ENCODE measurements around the gene CIDEB.

CIDEB gene

DNA sequence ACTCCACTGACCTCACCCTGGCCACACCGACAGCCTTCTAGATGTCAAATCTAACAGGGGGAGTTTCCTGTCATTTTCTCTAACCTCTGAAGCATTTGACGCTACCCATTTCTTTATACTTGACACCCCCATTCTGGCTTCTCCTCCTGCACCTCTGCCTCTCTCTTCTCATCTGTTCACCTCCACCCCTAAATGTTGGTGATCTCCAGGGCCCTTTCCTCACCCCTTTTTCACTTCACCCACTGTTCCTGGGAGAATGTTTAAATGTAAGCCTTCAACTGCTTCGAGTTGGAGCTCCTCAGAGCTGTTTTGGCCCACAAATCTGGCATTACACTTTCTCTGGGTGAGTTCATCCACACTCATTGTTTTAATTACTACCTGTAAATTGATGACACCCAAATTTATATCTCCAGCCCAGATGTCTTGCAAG lies 35.9 kb downstream of the CIDEB start:
- Mint-ChIP-seq H3K4me3 (peak overlapping the region; percentile 83 to 93), H3K9me3 (no peaks in the 10 kb centered on the region), H3K4me1 (ENCODE audit: low read depth in 2 of 2) (peaks cover 22 to 33% of the 10 kb centered on the region in 2 donors), H3K27ac (peak overlapping the region; percentile 80 to 94), H3K36me3 (ENCODE audit: insufficient read depth) (peaks cover 26% of the 10 kb centered on the region), H3K27me3 (no peaks in the 10 kb centered on the region)
- ATAC-seq (replicated peaks) (no peak), DNase-seq (no peak)

DNA sequence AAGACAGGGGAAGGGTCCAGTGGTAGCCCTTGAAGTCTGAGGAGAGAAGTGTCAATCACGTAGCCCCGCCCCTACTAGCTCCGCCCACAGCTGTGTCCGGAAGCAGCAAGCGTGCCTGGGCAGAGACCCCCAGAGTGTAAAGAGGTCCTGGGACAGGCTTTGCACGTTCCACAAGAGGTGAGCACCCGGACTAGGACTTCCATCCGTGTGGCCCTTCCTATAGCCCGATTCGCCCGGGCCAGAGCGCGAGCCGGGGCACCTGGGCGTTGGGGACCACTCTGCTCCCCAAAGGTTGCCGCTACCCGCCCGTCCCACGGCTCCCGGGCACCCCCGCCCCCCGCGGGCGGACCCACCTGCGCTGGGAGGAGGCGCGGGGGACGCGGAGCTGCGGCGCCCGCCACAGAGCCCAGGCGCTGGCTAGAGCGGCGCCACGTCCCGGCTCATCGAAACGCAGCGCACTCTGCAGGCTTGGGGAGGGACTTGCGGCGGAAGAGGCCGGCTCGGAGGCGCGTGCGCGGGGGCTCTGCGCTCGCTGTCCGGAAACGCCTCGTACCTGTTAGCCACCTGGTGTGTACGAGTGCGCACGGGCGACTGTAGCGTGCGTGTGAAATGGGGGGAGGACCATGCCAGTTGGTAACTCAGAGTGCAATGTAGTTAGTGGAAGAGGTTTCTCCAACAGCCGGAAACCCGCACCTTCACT lies 36.5 kb downstream of the CIDEB start, which contains the start of gene RABGGTA:
RABGGTA (minus strand) TSS at position 464 of the 700 bp plus-strand sequence. CDS start 482 bp downstream, outside the sequence.
- H3K27ac Mint-ChIP-seq: peak within 1 kb of the TSS; percentile 80 to 94
- H3K36me3 Mint-ChIP-seq (ENCODE audit: insufficient read depth): peaks cover 31% of the 10 kb centered on the region
- peaks cover 24 to 34% of the 10 kb centered on the region in 2 donors for H3K4me1 Mint-ChIP-seq (ENCODE audit: low read depth in 2 of 2)

DNA sequence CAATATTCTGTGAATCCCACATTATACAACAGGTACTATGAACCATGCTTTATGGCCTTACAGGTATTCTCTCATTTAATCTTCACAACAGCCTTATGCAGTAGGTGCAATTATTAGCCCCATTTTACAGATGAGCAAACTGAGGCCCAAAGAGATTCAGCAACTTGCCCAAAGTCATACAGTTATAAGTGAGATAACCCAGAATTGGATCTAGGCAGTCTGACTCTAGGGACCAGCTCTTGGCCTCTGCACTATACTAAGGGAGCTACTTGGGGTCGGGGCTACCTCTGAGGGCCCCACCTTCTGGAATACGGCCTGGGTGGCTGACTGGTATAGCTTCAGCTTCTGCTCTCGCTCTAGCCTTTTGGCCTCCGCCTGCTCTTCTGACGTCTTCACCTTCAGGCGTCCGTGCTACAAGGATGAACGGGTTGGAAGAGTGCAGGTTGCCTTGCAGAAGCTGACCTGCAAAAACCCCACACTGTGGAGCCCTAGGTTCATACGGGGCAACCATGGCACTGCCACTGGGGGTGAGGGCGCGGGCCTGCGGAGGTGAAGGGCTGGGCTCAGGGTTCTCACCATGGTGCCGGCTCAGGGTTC lies 37.1 kb downstream of the CIDEB start:
- DNase-seq: no peak
- Mint-ChIP-seq H3K4me3 (peak overlapping the region; percentile 83 to 93), H3K9me3 (no peaks in the 10 kb centered on the region), H3K4me1 (ENCODE audit: low read depth in 2 of 2) (peaks cover 24 to 34% of the 10 kb centered on the region in 2 donors), H3K27ac (peak overlapping the region; percentile 80 to 94), H3K27me3 (no peaks in the 10 kb centered on the region), H3K36me3 (ENCODE audit: insufficient read depth) (peaks cover 34% of the 10 kb centered on the region)
- ATAC-seq (replicated peaks): peak; percentile 2

More for the DNA sequence above, 36.5 kb downstream of the CIDEB start, which contains the start of gene RABGGTA:
- H3K4me3 Mint-ChIP-seq: peak within 1 kb of the TSS; percentile 83 to 93
- peak; percentile 87 for ATAC-seq (replicated peaks)
- DNase-seq: peak; percentile 91 to 92 (median 92)
- H3K27me3 Mint-ChIP-seq: no peaks in the 10 kb centered on the region
- H3K9me3 Mint-ChIP-seq: no peaks in the 10 kb centered on the region

DNA sequence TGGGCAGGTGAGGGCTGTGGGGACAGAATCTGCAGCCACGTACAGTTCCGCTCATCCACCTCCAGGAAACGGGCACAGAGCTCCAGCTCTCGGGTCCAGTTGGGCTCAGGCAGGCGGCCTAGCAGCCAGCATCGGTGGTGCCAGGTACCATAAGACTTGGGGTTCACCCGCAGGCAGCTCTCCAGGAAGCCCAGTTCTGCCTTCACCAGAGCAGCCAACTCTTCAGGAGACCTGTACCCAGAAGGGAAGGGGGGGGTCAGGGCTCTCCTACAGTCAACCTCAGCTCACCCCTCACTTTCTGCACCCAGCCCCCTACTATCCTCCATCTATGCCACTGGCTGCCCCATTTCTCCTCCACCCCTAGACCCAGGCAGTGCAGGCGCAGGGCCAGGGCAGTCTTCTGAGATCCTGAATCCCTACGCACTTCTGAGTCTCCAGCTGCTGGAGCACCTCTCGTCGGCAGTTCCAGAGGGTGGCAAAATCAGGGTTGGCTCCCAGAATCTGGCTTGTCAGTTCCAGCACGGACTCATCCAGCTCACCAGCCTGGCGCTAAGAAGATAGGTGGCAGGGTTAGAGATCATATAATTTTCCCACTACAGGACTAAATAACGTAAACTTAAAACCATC lies 37.8 kb downstream of the CIDEB start:
- H3K4me3 Mint-ChIP-seq: peak overlapping the region; percentile 83 to 93
- no peaks in the 10 kb centered on the region for H3K9me3 Mint-ChIP-seq
- H3K4me1 Mint-ChIP-seq (ENCODE audit: low read depth in 2 of 2): peaks cover 24 to 34% of the 10 kb centered on the region in 2 donors
- ATAC-seq (replicated peaks): no peak
- no peaks in the 10 kb centered on the region for H3K27me3 Mint-ChIP-seq
- peak overlapping the region in 1 of 2 donors; percentile 94 for H3K27ac Mint-ChIP-seq
- peaks cover 34% of the 10 kb centered on the region for H3K36me3 Mint-ChIP-seq (ENCODE audit: insufficient read depth)
- DNase-seq: no peak

DNA sequence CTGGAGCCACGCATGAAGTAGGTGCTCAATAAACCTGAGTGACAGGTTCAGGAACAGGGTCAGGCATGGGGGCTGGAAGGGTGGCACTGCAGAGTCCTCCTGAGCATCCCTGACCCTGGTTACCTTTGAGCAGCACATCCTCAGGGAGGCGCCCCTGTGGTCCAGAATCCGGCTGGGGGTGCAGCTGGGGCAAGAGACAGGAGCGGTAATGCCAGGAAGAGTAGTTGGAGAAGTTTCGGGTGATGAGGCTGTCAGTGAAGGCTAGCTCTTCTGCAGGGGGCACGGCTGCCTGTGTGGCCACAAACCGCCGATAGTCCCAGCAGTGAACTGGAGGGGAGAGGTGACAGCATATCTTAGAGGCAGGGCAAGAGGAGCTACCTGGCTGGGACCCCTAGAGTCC lies 38.4 kb downstream of the CIDEB start:
- peaks cover 24 to 34% of the 10 kb centered on the region in 2 donors for H3K4me1 Mint-ChIP-seq (ENCODE audit: low read depth in 2 of 2)
- no peaks in the 10 kb centered on the region for H3K9me3 Mint-ChIP-seq
- H3K36me3 Mint-ChIP-seq (ENCODE audit: insufficient read depth): peaks cover 36% of the 10 kb centered on the region
- ATAC-seq (replicated peaks): no peak
- DNase-seq: no peak
- H3K27ac Mint-ChIP-seq: no peak overlapping the region
- peak overlapping the region in 1 of 2 donors; percentile 18 for H3K4me3 Mint-ChIP-seq
- no peaks in the 10 kb centered on the region for H3K27me3 Mint-ChIP-seq

DNA sequence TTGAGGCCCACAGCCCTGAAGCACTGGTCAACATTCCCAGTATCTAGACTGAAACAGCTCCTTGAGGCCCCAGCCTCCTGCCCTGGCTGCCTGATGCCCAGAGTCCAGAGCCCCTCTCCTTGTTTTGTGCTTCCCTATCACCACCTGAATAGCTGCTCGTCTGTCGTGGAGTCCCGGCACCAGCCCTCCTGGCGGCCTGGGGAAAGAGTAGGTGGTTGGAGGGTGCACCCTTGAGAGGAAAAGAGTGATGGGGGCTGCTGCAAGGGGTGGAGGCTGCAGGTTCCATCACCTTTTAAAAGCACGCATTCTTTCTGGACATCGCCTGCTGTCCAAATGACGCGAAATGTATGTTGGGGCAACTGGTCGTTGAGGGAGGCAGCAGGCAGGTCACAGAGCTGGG lies 39.6 kb downstream of the CIDEB start:
- ATAC-seq (replicated peaks) (no peak), DNase-seq (no peak)
- Mint-ChIP-seq H3K36me3 (ENCODE audit: insufficient read depth) (peaks cover 36% of the 10 kb centered on the region), H3K27me3 (no peaks in the 10 kb centered on the region), H3K27ac (no peak overlapping the region), H3K4me3 (no peak overlapping the region), H3K4me1 (ENCODE audit: low read depth in 2 of 2) (peaks cover 24 to 34% of the 10 kb centered on the region in 2 donors), H3K9me3 (no peaks in the 10 kb centered on the region)

DNA sequence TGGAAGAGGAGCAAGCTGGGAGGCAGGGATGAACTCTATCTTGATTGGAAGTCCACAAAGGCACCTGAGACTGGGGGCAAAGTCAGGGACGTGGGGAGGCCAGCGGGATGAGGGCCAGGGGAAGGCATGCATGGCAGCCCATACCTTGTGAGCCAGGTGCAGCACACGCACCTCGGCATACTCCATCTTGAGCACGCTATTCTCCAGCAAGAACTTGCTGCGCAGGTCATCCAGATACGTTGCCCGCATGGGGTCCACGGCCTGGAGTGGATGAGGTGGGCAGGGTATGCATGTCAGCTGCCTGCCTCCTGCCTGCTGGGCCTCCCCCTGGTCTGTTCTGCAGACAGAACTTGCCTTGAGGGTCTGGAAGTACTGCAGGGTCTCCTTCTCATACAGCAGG lies 40.3 kb downstream of the CIDEB start:
- Mint-ChIP-seq H3K27me3 (no peaks in the 10 kb centered on the region), H3K36me3 (ENCODE audit: insufficient read depth) (peaks cover 38% of the 10 kb centered on the region), H3K4me3 (no peak overlapping the region), H3K27ac (peak overlapping the region in 1 of 2 donors; percentile 16), H3K4me1 (ENCODE audit: low read depth in 2 of 2) (peaks cover 23 to 30% of the 10 kb centered on the region in 2 donors), H3K9me3 (no peaks in the 10 kb centered on the region)
- DNase-seq (no peak), ATAC-seq (replicated peaks) (no peak)

DNA sequence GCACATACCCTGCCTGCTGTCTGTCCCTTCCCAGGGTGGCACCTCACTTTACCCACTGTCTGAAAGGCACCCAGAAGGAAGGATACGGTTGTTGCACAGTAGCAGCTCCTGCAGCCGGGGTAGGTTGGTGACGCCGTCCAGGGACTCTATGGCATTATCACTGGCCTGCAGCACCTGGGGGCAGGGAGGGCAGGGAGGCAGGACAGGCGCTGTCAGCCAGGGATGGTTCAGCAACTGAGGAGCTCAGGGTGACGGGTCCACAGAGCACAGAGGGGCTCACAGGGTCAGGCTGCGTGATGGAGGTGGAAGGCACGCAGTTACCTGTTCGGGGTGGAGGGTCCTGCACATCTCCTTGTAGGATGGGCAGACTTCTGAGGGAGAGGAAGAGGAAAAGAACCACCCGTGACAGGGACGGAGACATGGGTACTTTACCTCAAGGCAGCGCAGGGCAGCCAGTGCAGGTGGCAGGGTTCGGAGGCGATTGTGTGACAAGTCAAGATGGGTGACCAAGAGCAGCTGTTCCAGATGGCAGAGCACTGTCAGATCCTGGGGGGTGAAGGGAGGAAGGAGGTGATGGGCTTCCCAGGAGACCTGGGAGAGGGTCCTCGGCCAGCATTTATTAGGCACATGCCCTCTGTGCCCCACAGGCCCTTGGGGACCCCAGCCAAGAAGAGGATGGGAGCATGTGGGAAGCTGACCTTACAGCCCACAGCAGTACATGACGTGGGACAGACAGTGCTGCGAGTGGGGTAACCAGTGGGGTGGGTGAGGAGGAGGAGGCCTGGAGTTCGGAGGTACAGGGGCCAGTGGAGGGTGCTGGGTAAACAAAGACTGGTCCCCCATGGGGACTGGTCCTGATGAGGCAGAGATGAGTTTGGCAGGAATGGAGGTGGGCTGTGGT lies 41.2 kb downstream of the CIDEB start:
- H3K27me3 Mint-ChIP-seq: no peaks in the 10 kb centered on the region
- H3K4me1 Mint-ChIP-seq (ENCODE audit: low read depth in 2 of 2): peaks cover 16 to 21% of the 10 kb centered on the region in 2 donors
- H3K9me3 Mint-ChIP-seq: no peaks in the 10 kb centered on the region
- peaks cover 39% of the 10 kb centered on the region for H3K36me3 Mint-ChIP-seq (ENCODE audit: insufficient read depth)
- peak overlapping the region; percentile 16 to 63 for H3K27ac Mint-ChIP-seq
- DNase-seq (no peak), ATAC-seq (replicated peaks) (no peak)
- H3K4me3 Mint-ChIP-seq: no peak overlapping the region

DNA sequence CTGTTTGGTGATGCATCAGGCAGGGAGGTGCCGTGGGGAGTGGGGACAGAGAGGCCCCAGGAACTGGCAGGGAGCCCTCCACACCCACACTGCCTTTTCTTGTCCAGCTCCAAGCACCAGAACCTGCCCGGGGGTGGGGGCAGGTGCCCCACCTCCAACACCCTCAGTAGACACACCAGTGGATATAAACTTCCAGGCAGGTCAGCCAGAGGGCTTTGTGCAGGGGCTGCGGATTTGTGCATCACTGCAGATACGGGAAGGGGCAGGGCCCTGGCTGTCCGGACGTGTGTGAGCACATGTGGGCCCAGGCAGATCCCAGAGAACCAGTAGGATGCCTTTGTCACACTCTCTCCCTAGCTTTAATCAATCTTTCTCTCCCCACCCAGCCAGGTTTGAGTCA lies 43.5 kb downstream of the CIDEB start:
- DNase-seq (no peak), ATAC-seq (replicated peaks) (no peak)
- H3K27ac Mint-ChIP-seq: no peak overlapping the region
- peaks cover 28% of the 10 kb centered on the region for H3K36me3 Mint-ChIP-seq (ENCODE audit: insufficient read depth)
- H3K27me3 Mint-ChIP-seq: no peaks in the 10 kb centered on the region
- H3K9me3 Mint-ChIP-seq: no peaks in the 10 kb centered on the region
- no peak overlapping the region for H3K4me3 Mint-ChIP-seq
- peaks cover 7 to 9% of the 10 kb centered on the region in 2 donors for H3K4me1 Mint-ChIP-seq (ENCODE audit: low read depth in 2 of 2)

DNA sequence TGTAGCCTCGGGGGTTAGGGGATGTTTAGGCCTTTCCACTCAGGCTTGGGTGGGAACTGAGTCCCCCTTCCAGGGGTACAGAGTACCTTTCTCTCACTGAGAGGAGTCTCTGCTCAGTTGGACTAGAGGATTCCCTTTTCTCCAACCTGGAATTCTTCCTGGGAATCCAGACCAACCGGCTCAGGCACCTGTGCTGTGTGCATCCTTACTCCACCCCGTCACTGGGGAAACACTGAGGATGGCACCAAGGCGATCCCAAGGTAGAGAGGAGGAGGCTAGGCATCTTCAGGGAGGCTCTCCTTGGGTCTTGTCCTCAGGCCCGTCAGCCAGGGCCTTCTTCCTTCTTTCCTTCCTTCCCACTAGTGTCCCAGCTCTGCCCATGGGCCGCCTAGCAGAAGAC lies 43.9 kb downstream of the CIDEB start:
- Mint-ChIP-seq H3K4me3 (no peak overlapping the region), H3K9me3 (no peaks in the 10 kb centered on the region), H3K27ac (no peak overlapping the region), H3K27me3 (no peaks in the 10 kb centered on the region), H3K4me1 (ENCODE audit: low read depth in 2 of 2) (peaks cover 6 to 8% of the 10 kb centered on the region in 2 donors), H3K36me3 (ENCODE audit: insufficient read depth) (peaks cover 24% of the 10 kb centered on the region)
- DNase-seq (no peak), ATAC-seq (replicated peaks) (no peak)

DNA sequence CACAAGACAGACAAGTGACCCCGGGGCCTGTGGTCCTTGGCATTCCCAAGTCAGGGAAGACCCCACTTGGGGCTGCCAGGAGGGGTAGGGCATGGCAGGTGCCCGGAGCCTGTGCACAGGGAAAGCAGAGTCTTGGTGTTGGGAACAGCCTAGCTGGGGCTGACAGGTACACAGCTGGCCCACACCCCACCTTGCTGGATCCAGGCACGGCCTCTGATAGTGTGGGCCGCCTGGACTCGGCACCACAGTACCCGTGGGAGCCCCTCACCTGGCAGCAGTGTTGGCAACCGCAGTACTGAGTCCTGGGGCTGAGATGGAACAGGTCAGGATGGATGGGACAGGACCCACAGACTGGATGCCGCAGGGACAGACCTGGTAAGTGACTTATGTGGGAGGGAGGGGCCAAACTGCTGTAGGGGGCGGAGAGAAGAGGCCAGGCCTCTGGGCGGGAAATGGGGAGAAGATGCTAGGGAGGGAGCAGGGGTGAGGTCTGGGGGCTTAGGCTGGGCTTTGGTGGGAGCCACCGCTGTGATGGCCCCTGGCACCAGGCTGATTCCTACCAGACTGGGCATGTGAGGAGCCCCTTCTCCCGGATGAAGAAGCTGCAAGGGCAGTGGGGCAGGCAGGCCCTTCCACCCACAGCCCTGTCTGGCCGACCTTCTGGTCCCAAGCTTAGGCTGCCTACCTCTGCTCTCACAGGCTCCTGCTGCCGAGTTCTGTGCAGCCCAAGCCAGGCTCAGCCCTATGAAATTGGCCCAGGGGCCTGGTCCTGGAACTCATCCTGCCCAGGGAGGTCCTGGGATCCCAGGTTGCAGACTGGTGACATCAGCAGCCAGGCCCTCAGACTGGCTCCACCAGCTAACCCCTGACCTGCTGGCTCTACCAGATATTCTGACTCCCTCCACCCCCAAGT lies 44.7 kb downstream of the CIDEB start, which contains the start of gene TGM1:
TGM1 (minus strand) TSS at position 357 of the 913 bp plus-strand sequence. CDS start 825 bp downstream, outside the sequence.
- peaks cover 6 to 8% of the 10 kb centered on the region in 2 donors for H3K4me1 Mint-ChIP-seq (ENCODE audit: low read depth in 2 of 2)
- no peaks in the 10 kb centered on the region for H3K27me3 Mint-ChIP-seq
- DNase-seq (no peak), ATAC-seq (replicated peaks) (no peak)
- H3K4me3 Mint-ChIP-seq: no peak within 1 kb of the TSS
- H3K36me3 Mint-ChIP-seq (ENCODE audit: insufficient read depth): peaks cover 18% of the 10 kb centered on the region
- no peaks in the 10 kb centered on the region for H3K9me3 Mint-ChIP-seq
- peak within 1 kb of the TSS in 1 of 2 donors; percentile 29 for H3K27ac Mint-ChIP-seq

DNA sequence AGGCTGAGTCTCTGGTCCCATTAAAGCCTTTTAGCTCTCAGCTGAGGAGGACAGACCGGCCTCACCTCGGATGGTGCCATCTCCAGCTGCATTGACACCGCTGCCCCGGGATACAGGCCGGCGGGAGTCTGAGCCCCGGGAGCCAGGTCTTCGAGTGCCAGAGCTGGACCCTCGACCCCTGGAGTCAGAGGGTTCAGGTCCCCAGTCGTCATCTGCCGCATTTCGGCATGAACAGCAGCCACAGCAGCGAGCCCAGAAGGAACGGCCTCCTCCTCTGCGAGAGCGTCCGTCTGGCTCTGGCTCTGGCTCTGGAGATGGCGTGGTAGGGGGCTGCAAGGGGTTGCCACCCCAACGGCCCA lies 45.8 kb downstream of the CIDEB start:
- Mint-ChIP-seq H3K4me3 (no peak overlapping the region), H3K36me3 (ENCODE audit: insufficient read depth) (peaks cover 15% of the 10 kb centered on the region), H3K27ac (no peak overlapping the region), H3K9me3 (no peaks in the 10 kb centered on the region), H3K27me3 (no peaks in the 10 kb centered on the region), H3K4me1 (ENCODE audit: low read depth in 2 of 2) (peaks cover 2 to 3% of the 10 kb centered on the region in 2 donors)
- DNase-seq: no peak
- ATAC-seq (replicated peaks): no peak
